ENCODE data around the gene EIF4EBP3. TPM values are rescaled to one million over a fixed set of nuclear protein-coding genes. Genes with fewer than 3 reads are reported as not detected.

EIF4EBP3 gene
- polyA plus RNA-seq, 1 experiment: 1.7 TPM

- DNase-seq (ENCODE audit: low read depth, low spot score): no peak
- no peak for TF ChIP-seq CTCF (IDR thresholded peaks at IDR 0.05; ENCODE audit: low read depth, low read length)
- Histone ChIP-seq H3K27ac (ENCODE audit: low read depth, low read length) (no peak overlapping the region), H3K27me3 (ENCODE audit: control insufficient read depth, insufficient read depth, low read length) (no peaks in the 10 kb centered on the region), H3K9me3 (ENCODE audit: control insufficient read depth, insufficient read depth, low read length) (no peaks in the 10 kb centered on the region; the same call in 1 of the 2 replicates), H3K4me3 (ENCODE audit: low read depth, low read length) (no peak overlapping the region)
- POLR2A ChIA-PET: no interaction called here
- CTCF ChIA-PET: interaction anchor here (0.7 kb wide), 1 partner anchor 10 kb away, joined by 3 read pairs; no protein-coding TSS in a partner anchor
Observed at GRCh38 chr5:140566665-140567064, 19.2 kb downstream of the EIF4EBP3 start.

GRCh38 chr5:140567136-140567818, 19.8 kb downstream of the EIF4EBP3 start:
- no peak for DNase-seq (ENCODE audit: low read depth, low spot score)
- H3K27ac ChIP-seq (ENCODE audit: low read depth, low read length): no peak overlapping the region
- no peaks in the 10 kb centered on the region for H3K27me3 ChIP-seq (ENCODE audit: control insufficient read depth, insufficient read depth, low read length)
- CTCF ChIA-PET: no interaction called here
- POLR2A ChIA-PET: interaction anchor here (0.9 kb wide), 1 partner anchor 10 kb away, joined by 3 read pairs; the partner anchor contains the start of gene SRA1
- H3K4me3 ChIP-seq (ENCODE audit: low read depth, low read length): no peak overlapping the region
- TF ChIP-seq CTCF (IDR thresholded peaks at IDR 0.05; ENCODE audit: low read depth, low read length): no peak
- no peaks in the 10 kb centered on the region; the same call in 1 of the 2 replicates for H3K9me3 ChIP-seq (ENCODE audit: control insufficient read depth, insufficient read depth, low read length)

GRCh38 chr5:140567871-140568270, 20.4 kb downstream of the EIF4EBP3 start:
- no peak for TF ChIP-seq CTCF (IDR thresholded peaks at IDR 0.05; ENCODE audit: low read depth, low read length)
- ChIA-PET POLR2A (interaction anchor here (0.9 kb wide), 1 partner anchor 11 kb away, joined by 3 read pairs; the partner anchor contains the start of gene SRA1), CTCF (no interaction called here)
- Histone ChIP-seq H3K4me3 (ENCODE audit: low read depth, low read length) (no peak overlapping the region), H3K27me3 (ENCODE audit: control insufficient read depth, insufficient read depth, low read length) (no peaks in the 10 kb centered on the region), H3K27ac (ENCODE audit: low read depth, low read length) (no peak overlapping the region), H3K9me3 (ENCODE audit: control insufficient read depth, insufficient read depth, low read length) (no peaks in the 10 kb centered on the region; the same call in 1 of the 2 replicates)
- DNase-seq (ENCODE audit: low read depth, low spot score): no peak

GRCh38 chr5:140568443-140569063, 21.1 kb downstream of the EIF4EBP3 start:
- Histone ChIP-seq H3K27ac (ENCODE audit: low read depth, low read length) (no peak overlapping the region), H3K9me3 (ENCODE audit: control insufficient read depth, insufficient read depth, low read length) (no peaks in the 10 kb centered on the region; the same call in 1 of the 2 replicates), H3K27me3 (ENCODE audit: control insufficient read depth, insufficient read depth, low read length) (no peaks in the 10 kb centered on the region), H3K4me3 (ENCODE audit: low read depth, low read length) (no peak overlapping the region)
- TF ChIP-seq CTCF (IDR thresholded peaks at IDR 0.05; ENCODE audit: low read depth, low read length): no peak
- CTCF ChIA-PET: no interaction called here
- no peak for DNase-seq (ENCODE audit: low read depth, low spot score)
- POLR2A ChIA-PET: interaction anchor here (1.7 kb wide), 1 partner anchor 11 kb away, joined by 4 read pairs; the partner anchor contains the start of gene SRA1

GRCh38 chr5:140569197-140569596, 21.7 kb downstream of the EIF4EBP3 start:
- no peak for TF ChIP-seq CTCF (IDR thresholded peaks at IDR 0.05; ENCODE audit: low read depth, low read length)
- no peak overlapping the region for H3K27ac ChIP-seq (ENCODE audit: low read depth, low read length)
- ChIA-PET CTCF (no interaction called here), POLR2A (interaction anchor here (1.2 to 1.7 kb wide), 2 partner anchors 12 to 78 kb away, joined by 3 to 4 read pairs; partner anchors contain the start of genes IK, NDUFA2 and SRA1)
- no peaks in the 10 kb centered on the region for H3K27me3 ChIP-seq (ENCODE audit: control insufficient read depth, insufficient read depth, low read length)
- no peaks in the 10 kb centered on the region; the same call in 1 of the 2 replicates for H3K9me3 ChIP-seq (ENCODE audit: control insufficient read depth, insufficient read depth, low read length)
- H3K4me3 ChIP-seq (ENCODE audit: low read depth, low read length): no peak overlapping the region
- no peak for DNase-seq (ENCODE audit: low read depth, low spot score)
